GM19043 (cell line): ENCODE data around the gene GPX7.

Experiments
- ATAC-seq: cut with Tn5 transposase; IDR thresholded peaks from one replicate; pipeline ENCODE4 v1.9.1; 2021; ENCODE audit warnings: low read depth; ENCODE audit not compliant: unreplicated experiment

Gene GPX7

GRCh38 chr1:52585474-52585873 lies 16.7 kb upstream of the GPX7 start:
- ATAC-seq = no peak

GRCh38 chr1:52588027-52588426 lies 14.1 kb upstream of the GPX7 start:
- no peak for ATAC-seq

GRCh38 chr1:52588535-52588934 lies 13.6 kb upstream of the GPX7 start:
- no peak for ATAC-seq

- no peak for ATAC-seq
Measured at GRCh38 chr1:52590266-52590665, 11.9 kb upstream of the GPX7 start.

GRCh38 chr1:52592637-52593323 lies 9.4 kb upstream of the GPX7 start:
- no peak for ATAC-seq

- ATAC-seq = no peak
Measured at GRCh38 chr1:52593495-52593894, 8.7 kb upstream of the GPX7 start.

- no peak for ATAC-seq
Measured at GRCh38 chr1:52595061-52595460, 7.1 kb upstream of the GPX7 start.

- no peak for ATAC-seq
Measured at GRCh38 chr1:52597912-52598311, 4.3 kb upstream of the GPX7 start.

GRCh38 chr1:52598729-52599128 lies 3.4 kb upstream of the GPX7 start:
- ATAC-seq = no peak

GRCh38 chr1:52599236-52599635 lies 2.9 kb upstream of the GPX7 start:
- ATAC-seq = no peak

- no peak for ATAC-seq
Measured at GRCh38 chr1:52600533-52601179, 1.5 kb upstream of the GPX7 start.

- ATAC-seq = no peak
Measured at GRCh38 chr1:52601519-52601918, 652 bp upstream of the GPX7 start.

GRCh38 chr1:52602856-52603600 lies 857 bp downstream of the GPX7 start:
- ATAC-seq = no peak

- no peak for ATAC-seq
Measured at GRCh38 chr1:52603630-52604029, 1.5 kb downstream of the GPX7 start.

- no peak for ATAC-seq
Measured at GRCh38 chr1:52604063-52604770, 2.0 kb downstream of the GPX7 start.

GRCh38 chr1:52613636-52614373 lies 11.6 kb downstream of the GPX7 start:
- ATAC-seq = no peak

GRCh38 chr1:52614671-52615070 lies 12.5 kb downstream of the GPX7 start:
- no peak for ATAC-seq

- ATAC-seq = no peak
Measured at GRCh38 chr1:52615489-52616042, 13.4 kb downstream of the GPX7 start.

GRCh38 chr1:52621950-52622349 lies 19.8 kb downstream of the GPX7 start:
- no peak for ATAC-seq

GRCh38 chr1:52623812-52624211 lies 21.6 kb downstream of the GPX7 start:
- ATAC-seq = no peak
